H9 (cell line): ENCODE data around the gene GORASP1. TPM values are rescaled to one million over a fixed set of nuclear protein-coding genes. Genes with fewer than 3 reads are reported as not detected.

Source experiments
- DNase-seq: peaks from one replicate; pipeline ENCODE4 v3.0.0-alpha.2; 2017
- H2AFZ ChIP-seq: one replicate; pipeline ENCODE4 v1.6.1; 2013; ENCODE audit warnings: mild to moderate bottlenecking, low read length, control low read depth, moderate library complexity
- H2AK5ac ChIP-seq: 2 replicates; pipeline ENCODE4 v1.6.1; 2013; ENCODE audit warnings: low read length, control low read depth, mixed read lengths; ENCODE audit not compliant: insufficient read length
- H2BK120ac ChIP-seq: one replicate; pipeline ENCODE4 v1.6.1; 2013; ENCODE audit warnings: low read depth, mild to moderate bottlenecking, low read length, control low read depth, inconsistent platforms; ENCODE audit not compliant: poor library complexity, severe bottlenecking
- H2BK12ac ChIP-seq: 2 replicates; pipeline ENCODE4 v1.6.1; 2013; ENCODE audit warnings: low read length, control low read depth, mixed read lengths, low read depth; ENCODE audit not compliant: insufficient read length
- H2BK15ac ChIP-seq: 2 replicates; pipeline ENCODE4 v1.6.1; 2013; ENCODE audit warnings: low read depth, low read length, control low read depth
- H2BK20ac ChIP-seq: one replicate; pipeline ENCODE4 v1.6.1; 2013; ENCODE audit warnings: low read depth, mild to moderate bottlenecking, low read length, control low read depth, inconsistent platforms; ENCODE audit not compliant: poor library complexity, severe bottlenecking
- H2BK5ac ChIP-seq: 2 replicates; pipeline ENCODE4 v1.6.1; 2013; ENCODE audit warnings: low read length, control low read depth, mixed read lengths; ENCODE audit not compliant: insufficient read length
- H3K14ac ChIP-seq: 2 replicates; pipeline ENCODE4 v1.6.1; 2013; ENCODE audit warnings: low read length, control low read depth; ENCODE audit not compliant: insufficient read depth
- H3K18ac ChIP-seq: 2 replicates; pipeline ENCODE4 v1.6.1; 2013; ENCODE audit warnings: low read depth, mild to moderate bottlenecking, mixed read lengths, low read length, control low read depth; ENCODE audit not compliant: insufficient read length
- H3K23ac ChIP-seq: 2 replicates; pipeline ENCODE4 v1.6.1; 2013; ENCODE audit warnings: low read length, control low read depth, mixed read lengths, low read depth; ENCODE audit not compliant: insufficient read length
- H3K23me2 ChIP-seq: 2 replicates; pipeline ENCODE4 v1.6.1; 2013; ENCODE audit warnings: low read depth, mild to moderate bottlenecking, mixed read lengths, low read length, control low read depth; ENCODE audit not compliant: insufficient read length, poor library complexity, severe bottlenecking
- H3K27ac ChIP-seq: 2 replicates; pipeline ENCODE4 v1.5.1; 2013; ENCODE audit warnings: low read length, control low read depth, mixed read lengths, low read depth; ENCODE audit not compliant: insufficient read length
- H3K27me3 ChIP-seq: 2 replicates; pipeline ENCODE4 v1.6.1; 2013; ENCODE audit warnings: low read length, control low read depth, inconsistent platforms; ENCODE audit not compliant: insufficient read depth
- H3K4ac ChIP-seq: 2 replicates; pipeline ENCODE4 v1.6.1; 2013; ENCODE audit warnings: low read depth, mild to moderate bottlenecking, control low read depth, inconsistent platforms, low read length, moderate library complexity
- H3K4me1 ChIP-seq: 2 replicates; pipeline ENCODE4 v1.6.1; 2013; ENCODE audit warnings: low read length, control low read depth, inconsistent platforms; ENCODE audit not compliant: insufficient read depth
- H3K4me2 ChIP-seq: 2 replicates; pipeline ENCODE4 v1.6.1; 2013; ENCODE audit warnings: low read length, control low read depth, mixed read lengths; ENCODE audit not compliant: insufficient read length, insufficient read depth
- H3K56ac ChIP-seq: 2 replicates; pipeline ENCODE4 v1.6.1; 2013; ENCODE audit warnings: low read depth, mild to moderate bottlenecking, mixed read lengths, low read length, control low read depth; ENCODE audit not compliant: insufficient read length
- H3K79me1 ChIP-seq: 2 replicates; pipeline ENCODE4 v1.6.1; 2013; ENCODE audit warnings: low read depth, mild to moderate bottlenecking, moderate library complexity, low read length, control low read depth, inconsistent platforms; ENCODE audit not compliant: insufficient read depth, poor library complexity, severe bottlenecking
- H3K79me2 ChIP-seq: 2 replicates; pipeline ENCODE4 v1.6.1; 2013; ENCODE audit warnings: low read length, control low read depth, inconsistent platforms; ENCODE audit not compliant: insufficient read depth
- H3K9ac ChIP-seq: 2 replicates; pipeline ENCODE4 v1.6.1; 2013; ENCODE audit warnings: low read length, control low read depth, mixed read lengths; ENCODE audit not compliant: insufficient read length; ENCODE audit errors: extremely low read depth
- H3K9me3 ChIP-seq: one replicate; pipeline ENCODE4 v1.6.1; 2013; ENCODE audit warnings: low read depth, low read length, inconsistent platforms; ENCODE audit not compliant: control insufficient read depth
- H3T11ph ChIP-seq: one replicate; pipeline ENCODE4 v1.6.1; 2013; ENCODE audit warnings: mild to moderate bottlenecking, low read length, control low read depth, inconsistent platforms
- H4K20me1 ChIP-seq: one replicate; pipeline ENCODE4 v1.6.1; 2013; ENCODE audit not compliant: control insufficient read depth, insufficient read length, insufficient read depth
- H4K5ac ChIP-seq: 2 replicates; pipeline ENCODE4 v1.6.1; 2013; ENCODE audit warnings: low read depth, mild to moderate bottlenecking, mixed read lengths, low read length, control low read depth; ENCODE audit not compliant: insufficient read length
- H4K8ac ChIP-seq: replicated peaks from 2 replicates; pipeline ENCODE4 v1.6.1; 2013; ENCODE audit warnings: low read length, control low read depth, mixed read lengths, low read depth; ENCODE audit not compliant: insufficient read length
- H4K91ac ChIP-seq: 2 replicates; pipeline ENCODE4 v1.6.1; 2013; ENCODE audit warnings: low read depth, mild to moderate bottlenecking, moderate library complexity, mixed read lengths, low read length, control low read depth; ENCODE audit not compliant: insufficient read length
- H3K27ac Mint-ChIP-seq, 3 experiments: 2 replicates in 2 of 3; 3 replicates in 1 of 3; pipeline ENCODE4 v1.8.0; 2020 to 2021; ENCODE audit warnings: mixed read lengths in 3 of 3, mild to moderate bottlenecking in 1 of 3, moderate library complexity in 1 of 3
- H3K27me3 Mint-ChIP-seq: 2 replicates; pipeline ENCODE4 v1.8.0; 2021; ENCODE audit warnings: low read depth, mild to moderate bottlenecking, moderate library complexity, mixed read lengths
- H3K36me3 Mint-ChIP-seq, 3 experiments: 2 replicates in 2 of 3; 3 replicates in 1 of 3; pipeline ENCODE4 v1.8.0; 2020 to 2021; ENCODE audit warnings: low read depth in 3 of 3, mixed read lengths in 3 of 3; ENCODE audit not compliant: insufficient read depth in 1 of 3
- H3K4me1 Mint-ChIP-seq, 2 experiments: 2 replicates each; pipeline ENCODE4 v1.8.0; 2020; ENCODE audit warnings: mixed read lengths in 2 of 2
- H3K4me3 Mint-ChIP-seq, 2 experiments: 2 replicates in 1 of 2; 3 replicates in 1 of 2; pipeline ENCODE4 v1.8.0; 2020 to 2021; ENCODE audit warnings: mild to moderate bottlenecking in 2 of 2, mixed read lengths in 2 of 2, moderate library complexity in 1 of 2
- H3K9me3 Mint-ChIP-seq, 2 experiments: 2 replicates in 1 of 2; 3 replicates in 1 of 2; pipeline ENCODE4 v1.8.0; 2020; ENCODE audit warnings: mild to moderate bottlenecking in 2 of 2, mixed read lengths in 2 of 2, moderate library complexity in 1 of 2
- CTCF ChIP-seq: fragments of 200-600 bp; sonication (generic); conservative IDR thresholded peaks from 3 replicates; pipeline ENCODE4 v1.8.0; 2021; ENCODE audit warnings: antibody characterized with exemption, mild to moderate bottlenecking
- WGBS: extraction: QIAGEN DNeasy Blood & Tissue Kit; methylation state at CpG from one replicate; pipeline ENCODE4 v1.1.7; 2013; ENCODE audit warnings: missing lambda C conversion rate, low lambda C conversion rate, mixed read lengths; ENCODE audit not compliant: insufficient read length; ENCODE audit errors: extremely low coverage; 5-methylcytosine and 5-hydroxymethylcytosine counted together
- total RNA-seq: library from RNA; stranded (reverse); gene quantifications from 2 replicates; pipeline ENCODE4 v1.2.1, GENCODE V29; 2021

Gene GORASP1
- total RNA-seq, 1 experiment from 2014 or later = 37.4 TPM

DNA sequence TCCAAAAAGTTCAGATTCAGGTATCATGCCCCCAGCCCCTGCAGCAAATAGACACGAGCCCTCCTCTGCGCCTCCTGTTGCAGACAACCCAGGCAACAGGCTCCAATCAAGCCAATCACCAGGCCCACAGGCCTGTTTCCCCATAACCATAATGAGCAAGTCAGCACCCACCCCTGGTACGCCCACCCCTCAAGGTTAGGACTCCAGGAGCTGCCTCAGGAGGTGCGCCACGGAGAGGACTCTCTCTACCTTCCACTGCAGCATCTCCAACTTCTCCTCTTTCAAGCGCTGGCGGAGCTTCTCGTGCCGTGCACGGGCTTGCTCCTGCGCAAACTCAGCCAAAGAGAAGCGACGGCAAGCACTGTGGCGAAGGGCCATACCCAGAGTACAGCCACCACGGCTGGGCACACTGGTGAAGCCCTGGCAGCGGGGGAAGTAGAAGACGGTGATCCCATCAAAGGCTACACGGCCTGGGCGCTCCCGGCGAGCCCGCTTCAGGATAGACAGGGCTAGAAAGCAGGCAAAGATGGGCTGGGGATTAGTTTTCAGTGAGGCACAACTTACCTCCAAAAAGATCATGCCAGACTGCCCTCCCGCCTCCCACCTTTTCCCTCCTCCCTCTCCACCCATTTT, 37.4 kb upstream of the GORASP1 start:
- H3K27ac ChIP-seq = no peak overlapping the region
- H2BK20ac ChIP-seq = no peak overlapping the region
- H3K9me3 ChIP-seq = no peaks in the 10 kb centered on the region
- H2BK120ac ChIP-seq = no peak overlapping the region
- no peaks in the 10 kb centered on the region for H4K20me1 ChIP-seq
- H4K5ac ChIP-seq = no peak overlapping the region
- H3K4ac ChIP-seq = no peak overlapping the region
- H3K23me2 ChIP-seq = no peaks in the 10 kb centered on the region
- no peak overlapping the region for H3K56ac ChIP-seq
- H3K9me3 Mint-ChIP-seq = no peaks in the 10 kb centered on the region
- H2AK5ac ChIP-seq = no peak overlapping the region
- peaks cover 35 to 40% of the 10 kb centered on the region in 2 experiments for H3K4me1 Mint-ChIP-seq
- no peak overlapping the region for H2BK15ac ChIP-seq
- no peak overlapping the region for H3K18ac ChIP-seq
- peaks cover 2% of the 10 kb centered on the region; the same call in 1 of the 2 replicates for H3K27me3 Mint-ChIP-seq
- TF ChIP-seq CTCF = no peak
- H3K27me3 ChIP-seq = no peaks in the 10 kb centered on the region
- peak; percentile 18 for DNase-seq
- no peak overlapping the region for H2BK5ac ChIP-seq
- H3K23ac ChIP-seq = no peak overlapping the region
- peaks cover 16% of the 10 kb centered on the region; the same call in 1 of the 2 replicates for H3K4me1 ChIP-seq
- no peak overlapping the region for H4K91ac ChIP-seq
- WGBS = no CpG with 5 or more reads among the region's 23 CpGs
- no peak overlapping the region for H2AFZ ChIP-seq
- H3T11ph ChIP-seq = no peak overlapping the region
- H3K79me2 ChIP-seq = peaks cover 4% of the 10 kb centered on the region; the same call in 1 of the 2 replicates
- peaks cover 14 to 56% (median 44%) of the 10 kb centered on the region in 3 experiments; a peak in 6 of 7 replicates for H3K36me3 Mint-ChIP-seq
- H3K79me1 ChIP-seq = no peaks in the 10 kb centered on the region
- H3K9ac ChIP-seq = no peak overlapping the region
- no peak overlapping the region for H2BK12ac ChIP-seq
- no peak overlapping the region for H3K4me3 Mint-ChIP-seq
- no peak overlapping the region for H3K14ac ChIP-seq
- H4K8ac ChIP-seq = no peak overlapping the region
- H3K27ac Mint-ChIP-seq = no peak overlapping the region; a peak in 1 of 7 replicates
- H3K4me2 ChIP-seq = no peak overlapping the region
